Calu3 (cell line): ENCODE data around the gene CALML6. TPM values are rescaled to one million over a fixed set of nuclear protein-coding genes. Genes with fewer than 3 reads are reported as not detected.

ENCODE experiments used
- BruUV-seq: library from RNA; stranded (reverse); fragments of 400-500 nt; replicated peaks from 2 replicates; lab custom pipeline; 2021; lab: Mats Ljungman, UMichigan
- CTCF ChIA-PET: fragments of 300-600 bp; sonication (Branson Sonifier 250); formaldehyde crosslinking; loops from one replicate; lab custom pipeline; 2022; ENCODE audit warnings: antibody characterized with exemption; lab: Charles Lee
- DNase-seq: peaks from one replicate; pipeline ENCODE4 v3.0.0; 2022
- H3K27ac Mint-ChIP-seq: one replicate; pipeline ENCODE4 v1.8.0; 2022; ENCODE audit warnings: mixed read lengths; ENCODE audit not compliant: unreplicated experiment
- H3K27me3 Mint-ChIP-seq: one replicate; pipeline ENCODE4 v1.8.0; 2022; ENCODE audit warnings: mixed read lengths; ENCODE audit not compliant: unreplicated experiment
- H3K36me3 Mint-ChIP-seq: one replicate; pipeline ENCODE4 v1.8.0; 2022; ENCODE audit warnings: mild to moderate bottlenecking, moderate library complexity, mixed read lengths; ENCODE audit not compliant: insufficient read depth, unreplicated experiment
- H3K4me1 Mint-ChIP-seq: one replicate; pipeline ENCODE4 v1.8.0; 2022; ENCODE audit warnings: mild to moderate bottlenecking, low read depth, mixed read lengths; ENCODE audit not compliant: unreplicated experiment
- H3K4me3 Mint-ChIP-seq: one replicate; pipeline ENCODE4 v1.8.0; 2022; ENCODE audit warnings: mild to moderate bottlenecking, low read depth, moderate library complexity, mixed read lengths; ENCODE audit not compliant: unreplicated experiment
- H3K9me3 Mint-ChIP-seq: one replicate; pipeline ENCODE4 v1.8.0; 2022; ENCODE audit warnings: low read depth, mixed read lengths; ENCODE audit not compliant: unreplicated experiment
- intact Hi-C: fragments of 100-400 bp; cut with micrococcal nuclease; formaldehyde crosslinking; loops from one replicate; pipeline ENCODE4 v1.10.0; 2022; ENCODE audit not compliant: unreplicated experiment
- total RNA-seq: library from RNA; stranded (reverse); gene quantifications from 2 replicates; pipeline ENCODE4 v1.2.3, GENCODE V29; 2022
- TF ChIP-seq, protein P1 (sequence below): fragments of 200-600 bp; IDR thresholded peaks from one replicate; pipeline ENCODE4 v1.8.0; 2022; ENCODE audit warnings: antibody characterized with exemption; ENCODE audit not compliant: unreplicated experiment

Gene CALML6
- total RNA-seq, 1 experiment from 2014 or later = 0.59 TPM

DNA sequence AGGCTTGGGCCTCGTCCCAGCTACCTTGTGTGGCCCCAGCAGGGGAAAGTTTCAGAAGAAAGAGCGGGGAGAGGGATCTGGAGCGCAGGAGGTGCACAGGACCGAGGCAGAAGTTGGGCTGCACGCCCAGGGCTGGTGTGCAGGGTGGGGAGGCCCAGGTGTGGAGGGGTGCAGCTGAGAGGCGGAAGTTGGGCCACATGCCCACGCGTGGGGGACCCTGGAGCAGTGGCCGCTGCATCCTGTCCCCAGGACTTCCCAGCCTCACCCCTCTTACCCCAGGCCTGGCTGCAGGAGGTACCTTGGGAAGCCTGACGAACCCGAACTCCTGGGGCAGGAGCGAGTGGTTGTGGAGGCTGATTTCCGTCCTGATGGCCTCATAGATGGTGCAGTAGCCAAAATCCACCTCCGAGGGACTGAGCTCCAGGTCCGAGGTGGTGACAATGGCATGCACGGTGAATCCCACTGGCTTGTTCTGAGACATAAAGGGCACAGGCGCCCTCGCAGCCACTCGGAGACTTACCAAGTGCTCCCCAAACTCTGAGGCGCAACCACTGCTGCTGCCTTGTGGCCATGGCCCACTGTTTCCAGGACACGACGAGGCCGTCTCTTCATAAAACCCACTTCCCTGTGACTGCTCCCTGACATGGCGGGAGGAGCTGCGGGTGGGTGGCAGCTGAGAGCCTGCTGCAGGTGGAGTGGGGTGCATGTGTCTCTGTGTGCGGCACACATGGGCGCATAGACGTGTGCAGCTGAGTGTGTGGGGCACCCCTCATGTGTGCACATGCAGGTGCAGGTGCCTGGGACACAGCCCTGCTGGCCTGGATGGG lies 24.4 kb downstream of the CALML6 start:
- no peak overlapping the region for H3K27ac Mint-ChIP-seq
- TF ChIP-seq, protein P1, sequence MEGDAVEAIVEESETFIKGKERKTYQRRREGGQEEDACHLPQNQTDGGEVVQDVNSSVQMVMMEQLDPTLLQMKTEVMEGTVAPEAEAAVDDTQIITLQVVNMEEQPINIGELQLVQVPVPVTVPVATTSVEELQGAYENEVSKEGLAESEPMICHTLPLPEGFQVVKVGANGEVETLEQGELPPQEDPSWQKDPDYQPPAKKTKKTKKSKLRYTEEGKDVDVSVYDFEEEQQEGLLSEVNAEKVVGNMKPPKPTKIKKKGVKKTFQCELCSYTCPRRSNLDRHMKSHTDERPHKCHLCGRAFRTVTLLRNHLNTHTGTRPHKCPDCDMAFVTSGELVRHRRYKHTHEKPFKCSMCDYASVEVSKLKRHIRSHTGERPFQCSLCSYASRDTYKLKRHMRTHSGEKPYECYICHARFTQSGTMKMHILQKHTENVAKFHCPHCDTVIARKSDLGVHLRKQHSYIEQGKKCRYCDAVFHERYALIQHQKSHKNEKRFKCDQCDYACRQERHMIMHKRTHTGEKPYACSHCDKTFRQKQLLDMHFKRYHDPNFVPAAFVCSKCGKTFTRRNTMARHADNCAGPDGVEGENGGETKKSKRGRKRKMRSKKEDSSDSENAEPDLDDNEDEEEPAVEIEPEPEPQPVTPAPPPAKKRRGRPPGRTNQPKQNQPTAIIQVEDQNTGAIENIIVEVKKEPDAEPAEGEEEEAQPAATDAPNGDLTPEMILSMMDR = no peak
- no peaks in the 10 kb centered on the region for H3K36me3 Mint-ChIP-seq
- peaks cover 32% of the 10 kb centered on the region for H3K27me3 Mint-ChIP-seq
- CTCF ChIA-PET = no interaction called here
- no peaks in the 10 kb centered on the region for H3K4me1 Mint-ChIP-seq
- no TSS peak for BruUV-seq
- no peak overlapping the region for H3K4me3 Mint-ChIP-seq
- H3K9me3 Mint-ChIP-seq = no peaks in the 10 kb centered on the region
- intact Hi-C loops = no loop called here
- no peak for DNase-seq

GRCh38 chr1:1940123-1940425 lies 25.0 kb downstream of the CALML6 start:
- no TSS peak for BruUV-seq
- DNase-seq = no peak
- Mint-ChIP-seq H3K27ac (no peak overlapping the region), H3K36me3 (no peaks in the 10 kb centered on the region), H3K4me1 (no peaks in the 10 kb centered on the region), H3K9me3 (no peaks in the 10 kb centered on the region), H3K4me3 (no peak overlapping the region), H3K27me3 (peaks cover 26% of the 10 kb centered on the region)
- TF ChIP-seq, protein P1 = no peak
- intact Hi-C loops = no loop called here
- CTCF ChIA-PET = no interaction called here

GRCh38 chr1:1941211-1941841 lies 26.3 kb downstream of the CALML6 start:
- TF ChIP-seq, protein P1 = no peak
- H3K27ac Mint-ChIP-seq = no peak overlapping the region

GRCh38 chr1:1941868-1942752 lies 27.1 kb downstream of the CALML6 start:
- no peaks in the 10 kb centered on the region for H3K9me3 Mint-ChIP-seq
- BruUV-seq = no TSS peak
- TF ChIP-seq, protein P1 = no peak
- intact Hi-C loops = no loop called here
- H3K27ac Mint-ChIP-seq = no peak overlapping the region
- no peaks in the 10 kb centered on the region for H3K36me3 Mint-ChIP-seq
- CTCF ChIA-PET = no interaction called here
- H3K4me1 Mint-ChIP-seq = no peaks in the 10 kb centered on the region
- no peak overlapping the region for H3K4me3 Mint-ChIP-seq
- peaks cover 14% of the 10 kb centered on the region for H3K27me3 Mint-ChIP-seq
- no peak for DNase-seq

More at GRCh38 chr1:1941211-1941841, 26.3 kb downstream of the CALML6 start:
- intact Hi-C loops = no loop called here
- no peaks in the 10 kb centered on the region for H3K36me3 Mint-ChIP-seq
- H3K27me3 Mint-ChIP-seq = peaks cover 14% of the 10 kb centered on the region
- H3K4me3 Mint-ChIP-seq = no peak overlapping the region
- H3K9me3 Mint-ChIP-seq = no peaks in the 10 kb centered on the region
- no peak for DNase-seq
- H3K4me1 Mint-ChIP-seq = no peaks in the 10 kb centered on the region
- no TSS peak for BruUV-seq
- CTCF ChIA-PET = no interaction called here
